Immature natural killer cell (primary cell): ENCODE measurements around the gene AZGP1. TPM values are rescaled to one million over a fixed set of nuclear protein-coding genes. Genes with fewer than 3 reads are reported as not detected.
"Not testable (repeated sequence)": the region's sequence is repeated elsewhere in the genome, so short reads cannot be mapped to it uniquely, and the experiment has no call there.

ENCODE experiments used
- DNase-seq, 3 donors: peaks; one replicate each; pipeline ENCODE4 v3.0.0; 2022; ENCODE audit warnings: mixed read lengths in 1 of 3
- H3K27ac Mint-ChIP-seq, 6 donors: one replicate each; pipeline ENCODE4 v1.8.0; 2020; ENCODE audit warnings: mixed read lengths in 6 of 6, mild to moderate bottlenecking in 5 of 6, inconsistent platforms in 4 of 6, moderate library complexity in 3 of 6
- H3K27me3 Mint-ChIP-seq, 3 donors: one replicate each; pipeline ENCODE4 v1.8.0; 2020 to 2021; ENCODE audit warnings: low read depth in 3 of 3, mild to moderate bottlenecking in 3 of 3, mixed read lengths in 3 of 3, moderate library complexity in 3 of 3, inconsistent platforms in 1 of 3
- H3K36me3 Mint-ChIP-seq, 3 donors: one replicate each; pipeline ENCODE4 v1.8.0; 2020; ENCODE audit warnings: mixed read lengths in 3 of 3, inconsistent platforms in 2 of 3, mild to moderate bottlenecking in 2 of 3
- H3K4me1 Mint-ChIP-seq, 2 donors: one replicate each; pipeline ENCODE4 v1.8.0; 2020; ENCODE audit warnings: inconsistent platforms in 2 of 2, mild to moderate bottlenecking in 2 of 2, mixed read lengths in 2 of 2, moderate library complexity in 1 of 2
- H3K4me3 Mint-ChIP-seq, 5 donors: one replicate each; pipeline ENCODE4 v1.8.0; 2020; ENCODE audit warnings: mild to moderate bottlenecking in 5 of 5, mixed read lengths in 5 of 5, inconsistent platforms in 3 of 5, moderate library complexity in 3 of 5
- H3K9me3 Mint-ChIP-seq, 6 donors: one replicate each; pipeline ENCODE4 v1.8.0; 2020; ENCODE audit warnings: mild to moderate bottlenecking in 6 of 6, mixed read lengths in 6 of 6, inconsistent platforms in 4 of 6, moderate library complexity in 3 of 6
- polyA plus RNA-seq, 3 donors: library from polyadenylated mRNA; unstranded; fragments of 300-500 nt; fragmentation: Illumina TruSeq; gene quantifications; one replicate each; pipeline ENCODE4 v1.2.3, GENCODE V29; 2021

AZGP1 gene
- polyA plus RNA-seq, 3 donors from 2014 or later = not detected

GRCh38 chr7:100011516-100011915 lies 35.7 kb upstream of the AZGP1 start:
- H3K27me3 Mint-ChIP-seq = peaks cover 4 to 8% (median 5%) of the 10 kb centered on the region in 3 donors
- no peaks in the 10 kb centered on the region for H3K36me3 Mint-ChIP-seq
- no peak overlapping the region for H3K4me3 Mint-ChIP-seq
- H3K27ac Mint-ChIP-seq = peak overlapping the region in 1 of 6 donors; percentile 59
- no peak for DNase-seq
- peaks cover 13 to 14% of the 10 kb centered on the region in 2 donors for H3K4me1 Mint-ChIP-seq
- no peaks in the 10 kb centered on the region for H3K9me3 Mint-ChIP-seq

DNA sequence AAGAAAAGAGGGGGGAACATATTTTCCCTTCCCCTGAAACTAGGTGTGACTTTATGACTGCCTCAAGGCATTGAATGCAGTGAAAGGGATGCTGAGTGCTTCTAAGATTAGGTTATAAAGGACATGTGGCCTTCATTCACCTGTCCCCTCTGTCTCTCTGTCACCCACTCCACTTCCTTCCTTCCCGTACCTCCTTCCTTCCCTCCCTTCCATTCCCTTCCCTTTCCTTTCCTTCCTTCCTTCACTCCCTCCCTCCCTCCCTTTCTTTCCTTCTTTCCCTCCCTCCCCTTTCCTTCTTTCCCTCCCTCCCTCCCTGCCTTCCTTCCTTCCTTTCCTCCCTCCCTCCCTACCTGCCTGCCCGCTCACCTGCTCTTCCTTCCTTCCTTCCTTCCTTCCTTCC lies 35.1 kb upstream of the AZGP1 start:
- Mint-ChIP-seq H3K27ac (no peak overlapping the region), H3K4me3 (no peak overlapping the region), H3K9me3 (no peaks in the 10 kb centered on the region)

DNA sequence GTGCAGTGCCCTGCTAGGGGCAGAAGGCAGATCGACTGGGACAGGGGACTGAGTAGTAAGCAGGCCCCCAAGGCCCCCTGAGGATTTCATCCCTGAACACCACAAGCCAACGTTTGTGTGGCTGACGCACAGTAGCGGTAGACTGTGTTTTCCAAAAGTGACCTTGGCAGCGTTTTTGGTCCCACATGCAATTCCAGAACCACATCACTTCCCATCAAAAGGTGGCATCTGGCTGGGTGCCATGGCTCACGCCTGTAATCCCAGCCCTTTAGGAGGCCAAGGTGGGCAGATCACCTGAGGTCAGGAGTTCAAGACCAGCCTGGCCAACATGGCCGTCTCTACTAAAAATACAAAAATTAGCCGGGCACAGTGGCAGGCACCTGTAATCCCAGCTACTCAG lies 34.1 kb upstream of the AZGP1 start:
- H3K4me3 Mint-ChIP-seq, H3K4me1 Mint-ChIP-seq, H3K9me3 Mint-ChIP-seq, H3K27me3 Mint-ChIP-seq, H3K27ac Mint-ChIP-seq, H3K36me3 Mint-ChIP-seq, DNase-seq: not testable (repeated sequence)

More for the DNA sequence above, 35.1 kb upstream of the AZGP1 start:
- Mint-ChIP-seq H3K4me1 (peaks cover 7 to 8% of the 10 kb centered on the region in 2 donors), H3K27me3 (peaks cover 2% of the 10 kb centered on the region in 3 donors), H3K36me3 (no peaks in the 10 kb centered on the region)
- DNase-seq = no peak

DNA sequence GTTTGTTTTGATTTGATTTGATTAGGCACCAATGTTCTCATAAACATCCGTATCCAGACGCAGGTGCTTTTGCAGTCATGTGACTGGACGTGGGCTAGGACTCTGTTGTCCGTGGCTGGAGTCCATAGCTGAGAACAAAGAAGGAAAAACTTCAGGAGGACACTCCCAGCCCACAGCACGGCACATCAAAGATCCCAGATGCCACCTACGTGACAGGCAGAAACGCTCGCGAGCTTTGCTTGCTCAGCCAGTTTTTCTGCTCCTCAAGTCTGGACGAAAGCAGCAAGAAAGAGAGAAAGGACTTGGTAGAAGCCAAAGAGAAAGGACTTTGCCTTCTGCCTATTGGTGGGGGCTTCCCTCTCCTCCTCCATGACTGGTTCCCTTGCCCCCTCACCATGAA lies 32.7 kb upstream of the AZGP1 start:
- H3K4me3 Mint-ChIP-seq = no peak overlapping the region
- H3K9me3 Mint-ChIP-seq = no peaks in the 10 kb centered on the region
- no peak overlapping the region for H3K27ac Mint-ChIP-seq
- H3K4me1 Mint-ChIP-seq = no peaks in the 10 kb centered on the region
- H3K36me3 Mint-ChIP-seq = no peaks in the 10 kb centered on the region
- H3K27me3 Mint-ChIP-seq = peaks cover 2 to 3% (median 2%) of the 10 kb centered on the region in 3 donors
- DNase-seq = no peak

GRCh38 chr7:100007887-100008286 lies 32.1 kb upstream of the AZGP1 start:
- DNase-seq = no peak
- Mint-ChIP-seq H3K27me3 (peaks cover 2 to 4% (median 2%) of the 10 kb centered on the region in 3 donors), H3K9me3 (no peaks in the 10 kb centered on the region), H3K36me3 (no peaks in the 10 kb centered on the region), H3K27ac (no peak overlapping the region), H3K4me3 (no peak overlapping the region), H3K4me1 (no peaks in the 10 kb centered on the region)

- peaks cover 0 to under 1% of the 10 kb centered on the region in 2 donors for H3K4me1 Mint-ChIP-seq
- H3K27ac Mint-ChIP-seq = peak overlapping the region in 1 of 6 donors; percentile 32
- no peak for DNase-seq
- H3K36me3 Mint-ChIP-seq = no peaks in the 10 kb centered on the region
- peaks cover 0 to 3% (median 2%) of the 10 kb centered on the region in 3 donors for H3K27me3 Mint-ChIP-seq
- no peak overlapping the region for H3K4me3 Mint-ChIP-seq
- H3K9me3 Mint-ChIP-seq = no peaks in the 10 kb centered on the region
Measured at GRCh38 chr7:100003711-100004661, 28.2 kb upstream of the AZGP1 start.

GRCh38 chr7:100000239-100000638 lies 24.4 kb upstream of the AZGP1 start:
- Mint-ChIP-seq H3K4me1 (peaks cover 16 to 22% of the 10 kb centered on the region in 2 donors), H3K36me3 (no peaks in the 10 kb centered on the region), H3K9me3 (no peaks in the 10 kb centered on the region), H3K4me3 (no peak overlapping the region), H3K27ac (peak overlapping the region in 1 of 6 donors; percentile 53), H3K27me3 (peaks cover 7 to 10% (median 9%) of the 10 kb centered on the region in 3 donors)
- no peak for DNase-seq

GRCh38 chr7:99997545-99998137 lies 21.8 kb upstream of the AZGP1 start:
- no peaks in the 10 kb centered on the region for H3K36me3 Mint-ChIP-seq
- H3K4me3 Mint-ChIP-seq = peak overlapping the region; percentile 76 to 85 (median 83)
- peak; percentile 85 to 88 (median 88) for DNase-seq
- H3K27me3 Mint-ChIP-seq = peaks cover 5 to 9% (median 7%) of the 10 kb centered on the region in 3 donors
- H3K27ac Mint-ChIP-seq = peak overlapping the region; percentile 85 to 97 (median 92)
- H3K9me3 Mint-ChIP-seq = no peaks in the 10 kb centered on the region
- peaks cover 16 to 22% of the 10 kb centered on the region in 2 donors for H3K4me1 Mint-ChIP-seq

GRCh38 chr7:99996755-99997544 lies 21.1 kb upstream of the AZGP1 start:
- peaks cover 16 to 22% of the 10 kb centered on the region in 2 donors for H3K4me1 Mint-ChIP-seq
- no peaks in the 10 kb centered on the region for H3K9me3 Mint-ChIP-seq
- peak overlapping the region; percentile 76 to 85 (median 83) for H3K4me3 Mint-ChIP-seq
- DNase-seq = no peak
- no peaks in the 10 kb centered on the region for H3K36me3 Mint-ChIP-seq
- peak overlapping the region; percentile 85 to 97 (median 92) for H3K27ac Mint-ChIP-seq
- H3K27me3 Mint-ChIP-seq = peaks cover 5 to 10% (median 7%) of the 10 kb centered on the region in 3 donors

DNA sequence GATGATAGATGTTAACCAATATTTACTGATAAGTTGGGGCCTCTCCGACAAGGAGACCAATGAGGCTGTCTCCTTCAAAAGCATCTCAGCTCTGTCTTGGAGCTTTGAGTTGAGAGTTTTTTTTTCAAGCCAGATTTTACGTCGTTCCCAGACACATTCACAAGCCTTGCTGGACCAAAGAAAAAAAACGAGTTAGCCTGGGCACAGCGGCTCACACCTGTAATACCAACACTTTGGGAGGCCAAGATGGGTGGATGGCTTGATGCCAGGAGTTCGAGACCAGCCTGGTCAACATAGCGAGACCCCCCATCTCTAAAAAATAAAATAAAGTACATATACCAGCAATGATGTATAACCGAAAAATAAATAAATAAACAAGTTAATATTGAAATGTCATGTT lies 19.0 kb upstream of the AZGP1 start:
- H3K4me1 Mint-ChIP-seq = peaks cover 18 to 29% of the 10 kb centered on the region in 2 donors
- no peak overlapping the region for H3K27ac Mint-ChIP-seq

DNA sequence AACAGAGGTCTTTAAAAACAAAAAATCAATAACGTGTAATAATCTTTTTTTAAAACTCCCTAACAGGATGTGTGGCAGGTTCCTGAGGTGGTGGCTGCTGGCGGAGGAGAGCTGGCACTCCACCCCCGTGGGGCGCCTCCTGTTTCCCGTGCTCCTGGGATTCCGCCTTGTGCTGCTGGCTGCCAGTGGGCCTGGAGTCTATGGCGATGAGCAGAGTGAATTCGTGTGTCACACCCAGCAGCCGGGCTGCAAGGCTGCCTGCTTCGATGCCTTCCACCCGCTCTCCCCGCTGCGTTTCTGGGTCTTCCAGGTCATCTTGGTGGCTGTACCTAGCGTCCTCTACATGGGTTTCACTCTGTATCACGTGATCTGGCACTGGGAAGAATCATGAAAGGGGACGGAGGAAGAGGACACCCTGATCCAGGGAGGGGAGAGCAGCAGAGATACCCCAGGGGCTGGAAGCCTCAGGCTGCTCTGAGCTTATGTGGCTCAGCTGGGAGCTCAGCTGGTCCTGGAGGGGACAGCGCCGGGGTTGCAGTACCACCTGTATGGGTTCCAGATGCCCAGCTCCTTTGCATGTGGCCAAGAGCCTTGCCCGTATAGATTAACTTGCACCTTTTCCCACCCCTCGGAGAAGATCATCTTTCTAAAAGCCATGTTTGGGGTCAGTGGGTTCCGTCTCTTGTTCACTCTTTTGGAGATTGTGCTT lies 16.7 kb upstream of the AZGP1 start:
- no peak overlapping the region for H3K27ac Mint-ChIP-seq
- H3K36me3 Mint-ChIP-seq = no peaks in the 10 kb centered on the region
- H3K9me3 Mint-ChIP-seq = no peaks in the 10 kb centered on the region

More for the DNA sequence above, 19.0 kb upstream of the AZGP1 start:
- Mint-ChIP-seq H3K4me3 (no peak overlapping the region), H3K9me3 (no peaks in the 10 kb centered on the region), H3K27me3 (peaks cover 5 to 10% (median 7%) of the 10 kb centered on the region in 3 donors), H3K36me3 (no peaks in the 10 kb centered on the region)
- DNase-seq = no peak

GRCh38 chr7:99991543-99991942 lies 15.7 kb upstream of the AZGP1 start:
- not testable (repeated sequence) for H3K36me3 Mint-ChIP-seq, H3K4me1 Mint-ChIP-seq, DNase-seq, H3K4me3 Mint-ChIP-seq, H3K27me3 Mint-ChIP-seq, H3K9me3 Mint-ChIP-seq, H3K27ac Mint-ChIP-seq

More for the DNA sequence above, 16.7 kb upstream of the AZGP1 start:
- Mint-ChIP-seq H3K4me3 (no peak overlapping the region), H3K4me1 (peaks cover 10 to 14% of the 10 kb centered on the region in 2 donors), H3K27me3 (peaks cover 5 to 11% (median 9%) of the 10 kb centered on the region in 3 donors)
- no peak for DNase-seq

- Mint-ChIP-seq H3K27ac (no peak overlapping the region), H3K4me1 (peaks cover 1 to 7% of the 10 kb centered on the region in 2 donors), H3K9me3 (no peaks in the 10 kb centered on the region), H3K36me3 (no peaks in the 10 kb centered on the region), H3K4me3 (no peak overlapping the region), H3K27me3 (peaks cover 3 to 9% (median 5%) of the 10 kb centered on the region in 3 donors)
- no peak for DNase-seq
Measured at GRCh38 chr7:99990460-99990852, 14.6 kb upstream of the AZGP1 start.
